Osteoblast (primary cell): ENCODE data around the gene BCL2. TPM values are rescaled to one million over a fixed set of nuclear protein-coding genes. Genes with fewer than 3 reads are reported as not detected.

Experiments used
- DNase-seq: peaks from one replicate; pipeline ENCODE4 v3.0.0; 2011; ENCODE audit warnings: low spot score, mixed read lengths; ENCODE audit not compliant: insufficient read length; ENCODE audit errors: missing footprints
- H2AFZ ChIP-seq: 2 replicates; pipeline ENCODE4 v1.6.0; 2011; ENCODE audit warnings: mild to moderate bottlenecking, low read length
- H3K27ac ChIP-seq: 2 replicates; pipeline ENCODE4 v1.5.1; 2011; ENCODE audit warnings: mild to moderate bottlenecking, low read depth, low read length, moderate library complexity
- H3K27me3 ChIP-seq: 2 replicates; pipeline ENCODE4 v1.6.0; 2012; ENCODE audit warnings: mild to moderate bottlenecking, control low read depth, inconsistent platforms, low read length, moderate library complexity; ENCODE audit not compliant: insufficient read depth
- H3K36me3 ChIP-seq: 2 replicates; pipeline ENCODE4 v1.5.1; 2011; ENCODE audit warnings: mild to moderate bottlenecking, low read length, control low read depth, moderate library complexity; ENCODE audit not compliant: insufficient read depth
- H3K4me1 ChIP-seq: 2 replicates; pipeline ENCODE4 v1.5.1; 2011; ENCODE audit warnings: mild to moderate bottlenecking, low read length, control low read depth, moderate library complexity; ENCODE audit not compliant: insufficient read depth
- H3K4me2 ChIP-seq: 2 replicates; pipeline ENCODE4 v1.6.0; 2011; ENCODE audit warnings: mild to moderate bottlenecking, low read length; ENCODE audit not compliant: insufficient read depth
- H3K4me3 ChIP-seq: fragments of 200-600 bp; sonication (generic); 3 replicates; pipeline ENCODE4 v1.5.1; 2012; ENCODE audit warnings: mild to moderate bottlenecking, low read length, inconsistent platforms; ENCODE audit not compliant: insufficient read depth
- H3K79me2 ChIP-seq: 2 replicates; pipeline ENCODE4 v1.6.0; 2012; ENCODE audit warnings: mild to moderate bottlenecking, low read length, control low read depth, inconsistent platforms; ENCODE audit not compliant: insufficient read depth
- H3K9me3 ChIP-seq: 2 replicates; pipeline ENCODE4 v1.5.1; 2011; ENCODE audit warnings: low read depth, low read length, control low read depth
- H4K20me1 ChIP-seq: 2 replicates; pipeline ENCODE4 v1.6.0; 2012; ENCODE audit warnings: mild to moderate bottlenecking, low read length, control low read depth; ENCODE audit not compliant: insufficient read depth
- CTCF ChIP-seq: IDR thresholded peaks from 2 replicates; pipeline ENCODE4 v1.5.1; 2011; ENCODE audit warnings: mild to moderate bottlenecking, low read depth, low read length, moderate library complexity; ENCODE audit errors: extremely low read depth
- total RNA-seq: library from RNA; depleted of rRNA; stranded (reverse); fragments of >200 nt; gene quantifications from 2 replicates; pipeline ENCODE4 v1.2.3, GENCODE V29; 2012

Gene BCL2
- total RNA-seq, 1 donor: 11.9 TPM

- Histone ChIP-seq H3K4me1 (no peaks in the 10 kb centered on the region), H3K36me3 (no peaks in the 10 kb centered on the region), H2AFZ (no peak overlapping the region), H3K9me3 (no peaks in the 10 kb centered on the region), H3K79me2 (no peaks in the 10 kb centered on the region), H3K4me3 (no peak overlapping the region), H4K20me1 (no peaks in the 10 kb centered on the region), H3K4me2 (no peak overlapping the region), H3K27ac (no peak overlapping the region), H3K27me3 (peaks cover 10% of the 10 kb centered on the region)
- no peak for TF ChIP-seq CTCF
- DNase-seq: no peak
Measured at GRCh38 chr18:63126134-63127069, 193.2 kb downstream of the BCL2 start.

DNA sequence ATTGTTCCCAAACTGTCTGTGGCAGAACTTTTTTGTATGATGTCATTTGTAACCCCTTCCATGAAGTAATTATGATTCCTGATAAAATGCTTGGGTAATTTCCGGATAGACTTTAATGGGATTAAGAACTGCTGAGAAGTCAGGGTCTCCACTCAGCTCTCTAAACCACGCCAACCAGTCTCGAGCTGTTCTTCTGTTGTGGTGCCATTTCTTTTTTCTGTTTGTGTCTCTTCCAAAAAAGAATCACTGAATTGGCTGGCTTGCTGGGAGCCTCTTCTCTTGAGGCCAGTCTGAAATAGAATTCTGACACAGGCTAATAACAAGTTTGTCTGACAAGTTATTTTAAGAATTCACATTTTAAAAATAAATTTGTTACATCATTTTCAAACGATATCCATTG is 198.9 kb downstream of the BCL2 start:
- Histone ChIP-seq H3K9me3 (no peaks in the 10 kb centered on the region), H3K27me3 (peaks cover 27% of the 10 kb centered on the region), H3K4me3 (no peak overlapping the region), H3K4me2 (no peak overlapping the region), H3K27ac (no peak overlapping the region), H3K79me2 (no peaks in the 10 kb centered on the region), H2AFZ (no peak overlapping the region), H4K20me1 (no peaks in the 10 kb centered on the region), H3K36me3 (no peaks in the 10 kb centered on the region), H3K4me1 (no peaks in the 10 kb centered on the region)
- no peak for TF ChIP-seq CTCF
- DNase-seq: no peak

DNA sequence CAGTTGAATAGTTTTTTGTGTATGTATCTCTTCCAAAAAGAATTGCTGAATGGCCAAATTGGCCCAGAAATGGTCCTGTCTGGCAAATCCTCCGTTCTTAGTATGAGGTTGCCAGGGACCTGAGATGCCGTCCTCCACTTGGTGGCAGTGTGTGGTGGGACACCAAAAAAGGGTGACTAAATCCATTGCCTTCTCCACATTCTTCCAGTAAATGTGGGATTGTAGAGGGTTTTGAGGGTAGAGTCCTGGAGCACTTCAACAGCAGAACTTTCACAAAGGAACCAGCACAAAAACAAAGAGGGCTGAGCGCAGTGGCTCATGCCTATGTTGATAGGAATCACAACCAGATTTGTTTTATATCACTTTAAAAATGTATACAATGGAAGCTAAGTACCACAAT is 199.9 kb downstream of the BCL2 start:
- Histone ChIP-seq H2AFZ (no peak overlapping the region), H3K79me2 (no peaks in the 10 kb centered on the region), H3K27ac (no peak overlapping the region), H4K20me1 (no peaks in the 10 kb centered on the region), H3K27me3 (peaks cover 32% of the 10 kb centered on the region), H3K9me3 (no peaks in the 10 kb centered on the region), H3K4me1 (no peaks in the 10 kb centered on the region), H3K4me2 (no peak overlapping the region), H3K36me3 (no peaks in the 10 kb centered on the region), H3K4me3 (no peak overlapping the region)
- peak; percentile 52 for TF ChIP-seq CTCF
- DNase-seq: peak; percentile 66

- Histone ChIP-seq H3K9me3 (no peaks in the 10 kb centered on the region), H3K4me1 (no peaks in the 10 kb centered on the region), H4K20me1 (no peaks in the 10 kb centered on the region), H3K27me3 (peaks cover 30% of the 10 kb centered on the region), H3K36me3 (no peaks in the 10 kb centered on the region), H2AFZ (no peak overlapping the region), H3K4me2 (no peak overlapping the region), H3K4me3 (no peak overlapping the region), H3K79me2 (no peaks in the 10 kb centered on the region), H3K27ac (no peak overlapping the region)
- no peak for TF ChIP-seq CTCF
- DNase-seq: no peak
Measured at GRCh38 chr18:63113899-63114565, 205.5 kb downstream of the BCL2 start.
